Natural killer cell (primary cell): ENCODE results near the gene TSNAX. TPM values are rescaled to one million over a fixed set of nuclear protein-coding genes. Genes with fewer than 3 reads are reported as not detected.

Experiments used
- ATAC-seq, 3 donors: fragments of 150-1000 bp in 2 of 3; fragments of 200-7000 bp in 1 of 3; cut with Tn5 transposase; 1 replicate in 1 of 3; 2 replicates in 2 of 3; pipeline ENCODE4 v1.10.0; 2021; ENCODE audit warnings: mild to moderate bottlenecking in 2 of 3, moderate library complexity in 2 of 3
- DNase-seq, 2 donors: peaks; one replicate each; pipeline versions ENCODE4 v3.0.0 to v3.0.0-alpha.2; 2013 to 2021; ENCODE audit warnings: mixed read lengths in 1 of 2
- H3K27ac ChIP-seq: one replicate; pipeline ENCODE4 v1.5.1; 2013; ENCODE audit warnings: mild to moderate bottlenecking, low read length
- H3K27me3 ChIP-seq: one replicate; pipeline ENCODE4 v1.6.1; 2013; ENCODE audit warnings: low read length; ENCODE audit not compliant: control insufficient read depth, insufficient read depth
- H3K36me3 ChIP-seq: one replicate; pipeline ENCODE4 v1.6.1; 2013; ENCODE audit warnings: low read length; ENCODE audit not compliant: control insufficient read depth, insufficient read depth
- H3K4me1 ChIP-seq: one replicate; pipeline ENCODE4 v1.6.1; 2013; ENCODE audit warnings: low read length; ENCODE audit not compliant: control insufficient read depth, insufficient read depth
- H3K4me3 ChIP-seq: one replicate; pipeline ENCODE4 v1.5.1; 2013; ENCODE audit warnings: low read length
- H3K9me3 ChIP-seq: one replicate; pipeline ENCODE4 v1.6.1; 2013; ENCODE audit warnings: low read length; ENCODE audit not compliant: control insufficient read depth, insufficient read depth
- H3K27ac Mint-ChIP-seq, 2 donors: one replicate each; pipeline ENCODE4 v1.8.0; 2022; ENCODE audit warnings: mild to moderate bottlenecking in 2 of 2, mixed read lengths in 2 of 2, moderate library complexity in 1 of 2
- H3K27me3 Mint-ChIP-seq, 2 donors: one replicate each; pipeline ENCODE4 v1.8.0; 2022; ENCODE audit warnings: low read depth in 2 of 2, mixed read lengths in 2 of 2
- H3K36me3 Mint-ChIP-seq: one replicate; pipeline ENCODE4 v1.8.0; 2022; ENCODE audit warnings: mixed read lengths
- H3K4me1 Mint-ChIP-seq, 2 donors: one replicate each; pipeline ENCODE4 v1.8.0; 2022; ENCODE audit warnings: mixed read lengths in 2 of 2
- H3K4me3 Mint-ChIP-seq: one replicate; pipeline ENCODE4 v1.8.0; 2022; ENCODE audit warnings: mild to moderate bottlenecking, moderate library complexity, mixed read lengths
- H3K9me3 Mint-ChIP-seq, 2 donors: one replicate each; pipeline ENCODE4 v1.8.0; 2022; ENCODE audit warnings: mixed read lengths in 2 of 2
- WGBS: methylation state at CpG from one replicate; pipeline ENCODE4 v1.1.7; 2013; ENCODE audit warnings: missing lambda C conversion rate; ENCODE audit not compliant: insufficient coverage; 5-methylcytosine and 5-hydroxymethylcytosine counted together
- intact Hi-C: fragments of 100-400 bp; cut with micrococcal nuclease; formaldehyde crosslinking; loops from one replicate; pipeline ENCODE4 v1.14.2; 2022
- total RNA-seq, 4 donors: library from RNA; stranded (reverse); fragments of 120-200 nt in 1 of 4; gene quantifications; one replicate each; pipeline versions ENCODE4 v1.2.3 to v1.2.4, GENCODE V29; 2013 to 2022
- TF ChIP-seq, protein P1 (sequence below): fragments of 200-600 bp; IDR thresholded peaks from one replicate; pipeline ENCODE4 v1.8.0; 2022; ENCODE audit warnings: antibody characterized with exemption

Gene TSNAX
- total RNA-seq, 3 donors from 2014 or later (not counting 1 experiment from before 2014, with no cell fraction given): 35.6 to 49.3 (median 44.8) TPM

DNA sequence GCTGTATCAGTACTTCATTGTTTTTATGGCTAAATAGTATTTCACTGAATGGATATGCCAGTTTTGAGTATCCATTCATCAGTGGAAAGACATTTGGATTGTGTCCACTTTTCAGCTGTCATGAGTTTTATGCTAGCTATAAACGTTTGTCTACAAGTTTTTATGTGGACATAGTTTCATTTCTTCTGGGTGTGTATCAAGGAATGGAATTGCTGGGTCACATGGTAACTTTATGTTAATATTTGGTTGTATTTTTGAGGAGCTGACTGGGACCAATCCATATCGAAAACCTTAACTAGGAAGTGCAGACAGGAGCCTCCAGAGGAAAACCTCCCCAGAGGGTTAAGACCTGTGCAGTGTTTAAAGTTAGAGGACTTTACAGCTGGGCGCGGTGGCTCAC is 66.3 kb downstream of the TSNAX start:
- no peaks in the 10 kb centered on the region for H3K4me1 ChIP-seq
- 92% methylated on average over 4 of the region's 4 CpGs for WGBS
- TF ChIP-seq, protein P1, sequence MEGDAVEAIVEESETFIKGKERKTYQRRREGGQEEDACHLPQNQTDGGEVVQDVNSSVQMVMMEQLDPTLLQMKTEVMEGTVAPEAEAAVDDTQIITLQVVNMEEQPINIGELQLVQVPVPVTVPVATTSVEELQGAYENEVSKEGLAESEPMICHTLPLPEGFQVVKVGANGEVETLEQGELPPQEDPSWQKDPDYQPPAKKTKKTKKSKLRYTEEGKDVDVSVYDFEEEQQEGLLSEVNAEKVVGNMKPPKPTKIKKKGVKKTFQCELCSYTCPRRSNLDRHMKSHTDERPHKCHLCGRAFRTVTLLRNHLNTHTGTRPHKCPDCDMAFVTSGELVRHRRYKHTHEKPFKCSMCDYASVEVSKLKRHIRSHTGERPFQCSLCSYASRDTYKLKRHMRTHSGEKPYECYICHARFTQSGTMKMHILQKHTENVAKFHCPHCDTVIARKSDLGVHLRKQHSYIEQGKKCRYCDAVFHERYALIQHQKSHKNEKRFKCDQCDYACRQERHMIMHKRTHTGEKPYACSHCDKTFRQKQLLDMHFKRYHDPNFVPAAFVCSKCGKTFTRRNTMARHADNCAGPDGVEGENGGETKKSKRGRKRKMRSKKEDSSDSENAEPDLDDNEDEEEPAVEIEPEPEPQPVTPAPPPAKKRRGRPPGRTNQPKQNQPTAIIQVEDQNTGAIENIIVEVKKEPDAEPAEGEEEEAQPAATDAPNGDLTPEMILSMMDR: no peak
- Mint-ChIP-seq H3K4me3 (no peak overlapping the region), H3K4me1 (peaks cover 7 to 12% of the 10 kb centered on the region in 2 donors), H3K27me3 (peaks cover 0 to 6% of the 10 kb centered on the region in 2 donors), H3K9me3 (no peaks in the 10 kb centered on the region), H3K36me3 (no peaks in the 10 kb centered on the region), H3K27ac (no peak overlapping the region)
- no peak for ATAC-seq
- H3K27me3 ChIP-seq: no peaks in the 10 kb centered on the region
- no peaks in the 10 kb centered on the region for H3K36me3 ChIP-seq
- no peak overlapping the region for H3K4me3 ChIP-seq
- no peaks in the 10 kb centered on the region for H3K9me3 ChIP-seq
- no peak overlapping the region for H3K27ac ChIP-seq
- intact Hi-C loops: no loop called here
- no peak for DNase-seq

DNA sequence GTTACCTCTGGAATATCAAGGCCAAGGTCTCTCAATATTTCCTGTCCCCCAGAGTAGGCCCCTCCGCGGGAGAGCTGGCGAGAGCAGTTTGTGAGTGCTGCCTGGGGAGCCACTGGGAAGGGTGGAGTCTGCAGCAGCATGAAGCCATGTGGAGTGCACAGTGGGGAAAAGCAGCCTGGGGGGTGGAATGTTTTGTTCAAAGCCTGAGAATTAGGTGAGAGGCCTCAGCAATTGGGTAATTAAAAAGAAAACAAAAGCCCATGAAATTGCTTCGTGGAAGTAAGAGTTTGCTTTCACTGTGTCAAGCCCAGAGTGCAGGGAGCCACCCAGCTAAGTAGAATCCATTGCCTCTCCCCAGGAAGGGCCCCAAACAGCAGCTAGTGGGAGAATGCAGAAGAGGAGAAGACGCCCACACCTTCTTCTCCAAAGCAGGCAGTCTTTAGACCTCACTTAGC is 67.9 kb downstream of the TSNAX start:
- DNase-seq: no peak
- Histone ChIP-seq H3K4me1 (no peaks in the 10 kb centered on the region), H3K4me3 (no peak overlapping the region), H3K27ac (no peak overlapping the region), H3K9me3 (no peaks in the 10 kb centered on the region), H3K27me3 (no peaks in the 10 kb centered on the region), H3K36me3 (no peaks in the 10 kb centered on the region)
- H3K27me3 Mint-ChIP-seq: peaks cover 0 to 2% of the 10 kb centered on the region in 2 donors
- intact Hi-C loops: no loop called here
- 49% methylated on average over 4 of the region's 5 CpGs for WGBS
- TF ChIP-seq, protein P1: no peak
- H3K9me3 Mint-ChIP-seq: no peaks in the 10 kb centered on the region
- H3K4me3 Mint-ChIP-seq: no peak overlapping the region
- H3K27ac Mint-ChIP-seq: no peak overlapping the region
- H3K36me3 Mint-ChIP-seq: no peaks in the 10 kb centered on the region
- H3K4me1 Mint-ChIP-seq: peaks cover 0 to under 1% of the 10 kb centered on the region in 2 donors
- ATAC-seq: no peak

- H3K36me3 Mint-ChIP-seq: no peaks in the 10 kb centered on the region
- intact Hi-C loops: no loop called here
- ATAC-seq (no peak), DNase-seq (no peak)
- H3K27ac Mint-ChIP-seq: no peak overlapping the region
- Histone ChIP-seq H3K4me1 (no peaks in the 10 kb centered on the region), H3K27me3 (no peaks in the 10 kb centered on the region), H3K4me3 (no peak overlapping the region), H3K36me3 (no peaks in the 10 kb centered on the region), H3K9me3 (no peaks in the 10 kb centered on the region), H3K27ac (no peak overlapping the region)
- no peaks in the 10 kb centered on the region for H3K4me1 Mint-ChIP-seq
- no peaks in the 10 kb centered on the region for H3K9me3 Mint-ChIP-seq
- WGBS: no CpG with 5 or more reads among the region's 1 CpG
- TF ChIP-seq, protein P1: no peak
- H3K27me3 Mint-ChIP-seq: no peaks in the 10 kb centered on the region
- no peak overlapping the region for H3K4me3 Mint-ChIP-seq
Measured at GRCh38 chr1:231597971-231598370, 69.5 kb downstream of the TSNAX start.

GRCh38 chr1:231600458-231600976 is 72.0 kb downstream of the TSNAX start:
- no peak overlapping the region for H3K4me3 ChIP-seq
- 88% methylated on average over 6 of the region's 7 CpGs for WGBS
- no peak overlapping the region for H3K27ac ChIP-seq
- no peaks in the 10 kb centered on the region for H3K9me3 Mint-ChIP-seq
- no peaks in the 10 kb centered on the region for H3K36me3 Mint-ChIP-seq
- no peaks in the 10 kb centered on the region for H3K9me3 ChIP-seq
- peaks cover 8% of the 10 kb centered on the region for H3K4me1 ChIP-seq
- TF ChIP-seq, protein P1: no peak
- no peak overlapping the region for H3K27ac Mint-ChIP-seq
- H3K4me3 Mint-ChIP-seq: no peak overlapping the region
- no peaks in the 10 kb centered on the region for H3K27me3 Mint-ChIP-seq
- H3K27me3 ChIP-seq: no peaks in the 10 kb centered on the region
- DNase-seq (no peak), ATAC-seq (no peak)
- H3K36me3 ChIP-seq: no peaks in the 10 kb centered on the region
- peaks cover 15% of the 10 kb centered on the region in 2 donors for H3K4me1 Mint-ChIP-seq
- intact Hi-C loops: no loop called here
